ENCODE results near the gene ATXN7. TPM values are rescaled to one million over a fixed set of nuclear protein-coding genes. Genes with fewer than 3 reads are reported as not detected.

The ATXN7 gene
- total and polyA plus RNA-seq, 10 of the 15 experiments (the other 5 are each of a cell fraction or from before 2014, with no cell fraction given) = 0.83 to 24.6 (median 8.5) TPM

- intact Hi-C loops (cut with micrococcal nuclease; ENCODE audit: unreplicated experiment) = loop anchor here (2.0 to 5.0 kb wide), 2 partner anchors 47 to 51 kb away; no protein-coding TSS in a partner anchor
- in situ Hi-C loops (cut with MboI) = no loop called here
- Histone ChIP-seq H3K27me3 (replicated peaks in 1 of 2; ENCODE audit: control insufficient read depth in 2 of 2, insufficient read depth in 2 of 2, low read length in 1 of 2) (no peaks in the 10 kb centered on the region), H3K9me3 (replicated peaks; ENCODE audit: control insufficient read depth, insufficient read depth, low read length) (no peaks in the 10 kb centered on the region), H3K4me3 (peak overlapping the region; percentile 72), H4K20me1 (ENCODE audit: control insufficient read depth, insufficient read depth) (no peaks in the 10 kb centered on the region), H3K79me2 (ENCODE audit: control insufficient read depth, insufficient read depth, low read length) (peaks cover 15% of the 10 kb centered on the region), H3K36me3 (ENCODE audit: control insufficient read depth in 2 of 2, insufficient read depth in 2 of 2, low read length in 1 of 2) (peaks cover 0 to 14% of the 10 kb centered on the region in 2 experiments; a peak in 3 of 4 replicates), H3K9ac (ENCODE audit: control insufficient read depth, insufficient read depth, low read length) (peak overlapping the region; percentile 80), H3K27ac (ENCODE audit: control insufficient read depth, insufficient read depth) (peak overlapping the region; percentile 86), H2AFZ (ENCODE audit: control insufficient read depth, low read depth, low read length) (peak overlapping the region; percentile 67), H3K4me2 (ENCODE audit: control insufficient read depth, insufficient read depth) (peak overlapping the region; percentile 90), H3K4me1 (ENCODE audit: control insufficient read depth, insufficient read depth, low read length) (peaks cover 20% of the 10 kb centered on the region)
- ChIA-PET RAD21 (ENCODE audit: unreplicated experiment) (interaction anchor here (1.4 to 1.8 kb wide), 3 partner anchors 47 to 112 kb away, joined by 4 to 5 read pairs (median 4); partner anchors contain the start of genes ATXN7, PSMD6 and THOC7), SMC1A (ENCODE audit: uncharacterized antibody, unreplicated experiment) (interaction anchor here (1.5 kb wide), 1 partner anchor 26 kb away, joined by 7 read pairs; no protein-coding TSS in a partner anchor), POLR2A (interaction anchor here (0.6 kb wide), 1 partner anchor 14 kb away, joined by 3 read pairs; no protein-coding TSS in a partner anchor), CTCF (interaction anchor here (1.4 to 1.9 kb wide), 2 partner anchors 17 to 50 kb away, joined by 3 to 8 read pairs; no protein-coding TSS in a partner anchor)
- FAIRE-seq (no peak), ATAC-seq (peak; percentile 43; the same call in 1 of the 3 replicates), DNase-seq (ENCODE audit: low read depth, low spot score) (no peak)
- WGBS (ENCODE audit: insufficient coverage, insufficient replicate concordance, low lambda C conversion rate, missing lambda C conversion rate) = 2% methylated on average over 18 of the region's 18 CpGs
- BruUV-seq (replicated peaks) = TSS peak; percentile 87
- TF ChIP-seq NR2F1 (conservative IDR thresholded peaks at IDR 0.05) (no peak), ZBTB40 (IDR thresholded peaks at IDR 0.05; ENCODE audit: borderline replicate concordance) (0 out of 2 replicates have a peak, but pooled peaks have one; percentile 22), RUNX3 (IDR thresholded peaks at IDR 0.05; ENCODE audit: low read length) (peak; percentile 7; the same call in 1 of the 2 replicates), IKZF2 (IDR thresholded peaks at IDR 0.05) (0 out of 4 replicates have a peak, but pooled peaks of 1 of the 2 experiments have one; percentile 11), RCOR1 (conservative IDR thresholded peaks at IDR 0.05; ENCODE audit: low read depth, low read length) (no peak), EGR1 (IDR thresholded peaks at IDR 0.05; ENCODE audit: borderline replicate concordance in 1 of 2, low read depth in 2 of 2, low read length in 2 of 2) (0 out of 3 replicates have a peak, but pooled peaks of 1 of the 2 experiments have one; percentile 51)
Measured at GRCh38 chr3:63911509-63911872, 47.8 kb downstream of the ATXN7 start.

All from GM12878 (cell line).